Hepatocyte (in vitro differentiated cells): ENCODE results near the gene GALC. TPM values are rescaled to one million over a fixed set of nuclear protein-coding genes. Genes with fewer than 3 reads are reported as not detected.
"Not testable (repeated sequence)": the region's sequence is repeated elsewhere in the genome, so short reads cannot be mapped to it uniquely, and the experiment has no call there.

Experiments used
- DNase-seq: peaks from one replicate; pipeline ENCODE4 v3.0.0-alpha.2; 2016; ENCODE audit warnings: low spot score
- H2AFZ ChIP-seq: fragments of 200-600 bp; sonication (generic); 2 replicates; pipeline ENCODE4 v1.6.0; 2016; ENCODE audit warnings: antibody characterized with exemption, mild to moderate bottlenecking
- H3K27ac ChIP-seq: fragments of 200-600 bp; sonication (generic); 2 replicates; pipeline ENCODE4 v1.5.1; 2016; ENCODE audit warnings: mild to moderate bottlenecking
- H3K27me3 ChIP-seq: fragments of 200-600 bp; sonication (generic); 2 replicates; pipeline ENCODE4 v1.6.1; 2016
- H3K36me3 ChIP-seq: fragments of 200-600 bp; sonication (generic); replicated peaks from 2 replicates; pipeline ENCODE4 v1.5.1; 2016; ENCODE audit warnings: low read depth; ENCODE audit not compliant: insufficient read depth
- H3K4me1 ChIP-seq: fragments of 200-600 bp; sonication (generic); 2 replicates; pipeline ENCODE4 v1.5.1; 2016; ENCODE audit warnings: mild to moderate bottlenecking, moderate library complexity; ENCODE audit not compliant: insufficient read depth
- H3K4me2 ChIP-seq: fragments of 200-600 bp; sonication (generic); 2 replicates; pipeline ENCODE4 v1.6.0; 2016
- H3K4me3 ChIP-seq: fragments of 200-600 bp; sonication (generic); 2 replicates; pipeline ENCODE4 v1.5.1; 2016; ENCODE audit warnings: mild to moderate bottlenecking
- H3K79me2 ChIP-seq: fragments of 200-600 bp; sonication (generic); 2 replicates; pipeline ENCODE4 v1.6.0; 2017; ENCODE audit warnings: mild to moderate bottlenecking
- H3K9me2 ChIP-seq: fragments of 200-600 bp; sonication (generic); replicated peaks from 2 replicates; pipeline ENCODE4 v1.6.0; 2017; ENCODE audit warnings: mild to moderate bottlenecking; ENCODE audit not compliant: insufficient read depth
- H3K9me3 ChIP-seq: fragments of 200-600 bp; sonication (generic); 2 replicates; pipeline ENCODE4 v1.5.1; 2016; ENCODE audit warnings: low read depth, mild to moderate bottlenecking
- H4K20me1 ChIP-seq: fragments of 200-600 bp; sonication (generic); 2 replicates; pipeline ENCODE4 v1.6.0; 2016; ENCODE audit warnings: mild to moderate bottlenecking; ENCODE audit not compliant: insufficient read depth, poor library complexity, severe bottlenecking
- CTCF ChIP-seq: fragments of 200-600 bp; sonication (generic); IDR thresholded peaks from 2 replicates; pipeline ENCODE4 v1.5.1; 2016; ENCODE audit warnings: antibody characterized with exemption, mild to moderate bottlenecking; ENCODE audit not compliant: poor library complexity
- EZH2 ChIP-seq: fragments of 200-600 bp; sonication (generic); IDR thresholded peaks from 2 replicates; pipeline ENCODE4 v1.6.1; 2016; ENCODE audit warnings: antibody characterized with exemption, mild to moderate bottlenecking, borderline replicate concordance
- EZH2phosphoT487 ChIP-seq: fragments of 200-600 bp; sonication (generic); IDR thresholded peaks from one replicate; pipeline ENCODE4 v1.6.1; 2018; ENCODE audit warnings: antibody characterized with exemption, mild to moderate bottlenecking, low read depth, moderate library complexity; ENCODE audit not compliant: unreplicated experiment, severe bottlenecking
- WGBS: methylation state at CpG from one replicate; pipeline ENCODE4 v1.1.6; 2016; ENCODE audit warnings: low lambda C conversion rate; ENCODE audit errors: missing lambda C conversion rate; 5-methylcytosine and 5-hydroxymethylcytosine counted together
- polyA plus RNA-seq: library from polyadenylated mRNA; unstranded; fragments of >200 nt; fragmentation: Nextera tagmentation; extraction: Ambion mirVana; gene quantifications from 2 replicates; pipeline ENCODE4 v1.2.1, GENCODE V29; 2016
- total RNA-seq: library from RNA; depleted of rRNA; stranded (reverse); fragments of >200 nt; gene quantifications from 2 replicates; pipeline ENCODE4 v1.2.3, GENCODE V29; 2014

Gene GALC
- total and polyA plus RNA-seq, 2 experiments from 2014 or later = 23.0 to 47.5 TPM

GRCh38 chr14:88025313-88025712 lies 32.3 kb upstream of the GALC start:
- WGBS = 27% methylated on average over 3 of the region's 3 CpGs
- H3K4me3 ChIP-seq = no peak overlapping the region

GRCh38 chr14:88024252-88025086 lies 31.5 kb upstream of the GALC start:
- H3K4me3 ChIP-seq = not testable (repeated sequence)
- H3K27ac ChIP-seq = peak overlapping the region; percentile 76

More at GRCh38 chr14:88025313-88025712, 32.3 kb upstream of the GALC start:
- no peak for DNase-seq
- no peak overlapping the region for H2AFZ ChIP-seq
- H3K79me2 ChIP-seq = no peaks in the 10 kb centered on the region
- H3K27ac ChIP-seq = peak overlapping the region; percentile 76
- peak overlapping the region; percentile 66 for H3K4me2 ChIP-seq
- H3K36me3 ChIP-seq = no peaks in the 10 kb centered on the region
- H3K9me2 ChIP-seq = no peaks in the 10 kb centered on the region
- H3K27me3 ChIP-seq = no peaks in the 10 kb centered on the region
- peaks cover 23% of the 10 kb centered on the region for H3K4me1 ChIP-seq
- no peaks in the 10 kb centered on the region for H3K9me3 ChIP-seq
- H4K20me1 ChIP-seq = no peaks in the 10 kb centered on the region
- TF ChIP-seq CTCF = no peak
- TF ChIP-seq EZH2phosphoT487 = no peak
- no peak for TF ChIP-seq EZH2

GRCh38 chr14:88023658-88024187 lies 30.7 kb upstream of the GALC start:
- no peak for DNase-seq

More at GRCh38 chr14:88024252-88025086, 31.5 kb upstream of the GALC start:
- not testable (repeated sequence) for H4K20me1 ChIP-seq, H3K9me3 ChIP-seq, H2AFZ ChIP-seq, H3K27me3 ChIP-seq, H3K36me3 ChIP-seq, H3K9me2 ChIP-seq, H3K79me2 ChIP-seq
- H3K4me2 ChIP-seq = peak overlapping the region; percentile 66
- DNase-seq = peak; percentile 39
- peak; percentile 43 for TF ChIP-seq EZH2phosphoT487
- 18% methylated on average over 11 of the region's 11 CpGs for WGBS
- H3K4me1 ChIP-seq = peaks cover 23% of the 10 kb centered on the region

More at GRCh38 chr14:88023658-88024187, 30.7 kb upstream of the GALC start:
- H3K9me2 ChIP-seq = no peaks in the 10 kb centered on the region
- H4K20me1 ChIP-seq = no peaks in the 10 kb centered on the region
- no peaks in the 10 kb centered on the region for H3K79me2 ChIP-seq
- TF ChIP-seq CTCF (no peak), EZH2 (no peak), EZH2phosphoT487 (no peak)
- peak overlapping the region; percentile 76 for H3K27ac ChIP-seq
- H3K4me1 ChIP-seq = peaks cover 23% of the 10 kb centered on the region
- peak overlapping the region; percentile 7 for H2AFZ ChIP-seq
- H3K9me3 ChIP-seq = no peaks in the 10 kb centered on the region
- H3K4me2 ChIP-seq = no peak overlapping the region
- no peak overlapping the region for H3K4me3 ChIP-seq
- WGBS = 38% methylated on average over 3 of the region's 3 CpGs
- no peaks in the 10 kb centered on the region for H3K27me3 ChIP-seq
- H3K36me3 ChIP-seq = no peaks in the 10 kb centered on the region
